8988T (cell line): Measurements from ENCODE around the gene FAAH2.
"Not testable (repeated sequence)": the region's sequence is repeated elsewhere in the genome, so short reads cannot be mapped to it uniquely, and the experiment has no call there.

Experiments used
- DNase-seq: peaks from one replicate; pipeline ENCODE4 v3.0.0; 2011

Gene FAAH2

DNA sequence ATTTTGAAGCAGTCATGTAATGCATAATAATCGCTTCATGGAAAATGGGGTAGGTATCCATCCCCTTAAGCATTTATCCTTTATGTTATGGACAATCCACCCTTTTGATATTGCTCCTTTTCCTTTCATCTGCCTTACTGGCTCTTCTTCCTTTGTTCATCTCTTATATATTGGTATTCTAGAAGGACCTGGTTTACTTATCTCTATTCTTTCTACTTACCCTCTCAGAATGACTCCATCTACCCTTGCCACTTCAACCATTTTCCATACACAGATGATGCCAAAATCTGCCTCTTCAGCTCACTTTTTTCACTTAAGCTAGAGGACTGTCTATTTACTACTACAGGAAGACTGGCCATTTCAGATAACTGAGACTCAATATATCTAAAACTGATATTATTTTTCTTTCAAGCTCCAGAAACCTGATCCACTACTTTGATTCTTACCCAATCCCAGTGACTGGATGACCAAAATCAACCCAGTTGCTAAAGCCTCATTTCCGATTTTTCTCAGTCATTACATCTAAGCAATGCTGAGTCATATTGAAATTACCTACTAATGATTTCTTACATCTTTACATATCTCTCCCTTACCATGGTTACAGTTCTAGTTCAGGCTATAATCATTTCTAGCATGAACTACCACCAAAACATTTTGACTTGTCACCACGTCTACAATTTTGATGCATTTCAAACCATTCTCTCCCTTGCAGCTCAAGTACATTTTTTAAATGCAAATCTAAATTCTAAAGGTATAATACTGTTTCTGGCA, 93.7 kb downstream of the FAAH2 start:
- DNase-seq: no peak

DNA sequence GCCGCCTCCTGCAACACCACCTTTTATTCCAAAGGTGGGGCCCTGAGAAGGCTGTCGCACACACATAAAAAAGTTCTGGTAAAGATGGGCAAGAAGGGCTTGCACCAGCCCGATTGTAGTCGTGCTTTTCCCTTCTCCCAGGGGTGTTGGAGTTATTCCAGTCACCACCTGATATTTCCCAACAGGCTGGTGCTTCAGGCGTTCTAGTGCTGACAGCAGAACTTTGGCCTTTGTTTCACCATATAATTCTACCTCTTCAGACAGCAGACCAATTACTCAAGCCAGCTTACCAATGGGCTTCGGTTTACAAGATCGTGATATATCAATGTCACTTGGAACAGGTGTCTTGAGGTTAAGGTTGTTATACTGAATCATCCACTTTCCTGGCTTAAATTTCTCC, 107.7 kb downstream of the FAAH2 start:
- DNase-seq: not testable (repeated sequence)

DNA sequence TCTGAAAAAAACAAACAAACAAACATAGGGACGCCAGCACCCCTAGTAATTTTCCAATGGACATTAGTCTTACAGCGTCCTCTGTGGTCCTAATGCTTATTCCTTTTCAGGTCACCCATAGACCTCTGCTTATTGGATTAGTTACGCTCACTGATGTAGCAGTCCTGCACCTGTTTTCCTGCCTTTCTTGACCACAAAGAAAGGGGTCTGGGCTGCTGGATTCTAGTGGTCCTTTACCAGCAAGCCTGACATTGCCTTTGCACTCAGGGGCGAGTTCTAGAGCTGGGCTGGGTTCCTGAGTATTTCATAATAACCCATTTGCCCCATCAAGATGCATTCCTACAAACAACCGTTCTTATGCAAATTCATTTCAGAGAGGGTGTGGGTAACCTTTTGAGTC, 116.7 kb downstream of the FAAH2 start:
- DNase-seq: not testable (repeated sequence)

DNA sequence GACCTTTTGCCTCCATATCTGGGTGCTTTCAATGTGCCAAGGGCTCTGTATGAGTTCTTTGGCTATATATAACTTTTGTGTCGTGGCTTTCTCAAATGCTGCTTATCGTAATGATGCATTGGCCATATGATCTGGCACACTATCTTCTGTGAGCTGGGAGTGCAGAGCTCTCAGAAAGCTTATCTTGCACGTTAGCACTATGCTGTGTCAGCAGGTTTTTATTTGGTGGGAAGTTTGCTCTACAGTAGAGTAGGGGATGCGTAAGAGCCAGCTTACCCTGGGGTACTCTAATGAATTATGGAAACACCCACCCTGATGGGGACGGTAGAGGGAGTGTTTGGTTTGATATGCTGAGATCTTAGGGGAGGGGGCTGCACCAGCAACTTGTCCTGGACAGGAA, 119.6 kb downstream of the FAAH2 start:
- no peak for DNase-seq

DNA sequence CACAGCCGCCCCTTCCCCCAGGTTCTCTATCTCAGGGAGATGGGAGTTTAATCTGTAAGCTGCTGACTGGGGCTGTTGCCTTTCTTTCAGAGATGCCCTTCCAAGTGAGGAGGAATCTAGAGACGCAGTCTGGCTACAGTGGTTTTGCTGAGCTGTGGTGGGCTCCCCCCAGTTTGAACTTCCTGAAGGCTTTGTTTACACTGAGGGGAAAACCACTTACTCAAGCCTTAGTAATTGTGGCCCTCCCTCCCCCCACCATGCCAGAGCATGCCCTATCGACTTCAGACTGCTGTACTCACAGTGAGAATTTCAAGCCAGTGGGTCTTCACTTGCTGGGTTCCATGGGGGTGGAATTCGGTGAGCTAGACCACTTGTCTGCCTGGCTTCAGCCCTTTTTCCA, 131.3 kb downstream of the FAAH2 start:
- no peak for DNase-seq

DNA sequence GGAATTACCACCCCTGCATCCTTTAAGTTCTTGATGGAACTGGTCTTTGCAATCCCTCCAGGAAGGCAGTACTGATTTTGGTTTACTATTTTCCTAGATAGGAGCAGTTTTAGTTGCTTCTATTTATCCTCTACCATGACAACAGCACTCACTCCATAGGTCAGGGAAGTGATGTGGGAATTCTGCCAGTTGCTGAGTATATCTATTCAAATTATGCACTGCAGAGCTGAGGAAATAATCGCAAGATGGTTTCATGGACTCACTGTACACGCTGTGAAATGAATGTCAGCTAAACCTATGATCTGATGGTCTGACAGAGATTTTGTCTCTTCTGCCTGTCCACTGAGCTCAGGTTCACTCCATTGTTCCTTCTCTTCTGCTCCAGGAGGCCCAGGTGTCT, 135.8 kb downstream of the FAAH2 start:
- DNase-seq: no peak

DNA sequence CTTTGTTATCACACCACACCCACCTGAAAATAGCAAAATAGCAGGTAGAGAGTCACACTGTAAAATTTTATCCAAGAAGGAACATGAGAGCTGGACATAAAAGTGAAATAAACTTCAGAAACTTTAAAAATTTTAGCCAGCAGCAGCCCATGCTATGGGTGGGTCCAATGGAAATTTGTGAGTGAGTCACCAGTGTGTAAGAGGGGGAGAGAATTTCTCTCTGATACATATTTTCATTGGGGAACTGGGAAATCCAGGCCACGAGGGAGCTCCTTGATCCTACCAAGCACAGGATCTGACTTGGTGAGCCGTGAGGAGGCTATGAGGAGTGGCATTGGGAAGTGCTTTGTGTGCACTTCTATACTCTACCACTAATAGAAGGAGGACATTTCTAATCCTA, 136.3 kb downstream of the FAAH2 start:
- DNase-seq: no peak

DNA sequence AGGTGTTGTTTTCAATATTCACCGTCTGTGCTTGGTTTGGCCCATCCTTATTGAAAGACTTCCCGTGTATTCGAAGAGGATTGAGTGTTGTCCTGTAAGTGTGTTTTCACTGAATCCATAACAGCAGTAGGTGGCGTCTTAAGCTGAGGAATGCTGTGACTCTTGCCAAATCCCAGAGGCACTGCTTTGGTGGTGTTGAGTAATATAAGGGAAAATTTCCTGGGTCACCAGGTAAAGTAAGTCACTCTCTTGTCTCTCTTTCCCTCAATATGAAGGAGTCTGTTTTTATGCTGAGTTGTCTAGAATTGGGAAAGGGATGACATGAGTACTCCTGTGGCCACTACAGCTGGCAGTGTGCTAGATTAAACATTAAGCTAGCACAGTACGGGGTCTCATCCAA, 158.6 kb downstream of the FAAH2 start:
- no peak for DNase-seq

DNA sequence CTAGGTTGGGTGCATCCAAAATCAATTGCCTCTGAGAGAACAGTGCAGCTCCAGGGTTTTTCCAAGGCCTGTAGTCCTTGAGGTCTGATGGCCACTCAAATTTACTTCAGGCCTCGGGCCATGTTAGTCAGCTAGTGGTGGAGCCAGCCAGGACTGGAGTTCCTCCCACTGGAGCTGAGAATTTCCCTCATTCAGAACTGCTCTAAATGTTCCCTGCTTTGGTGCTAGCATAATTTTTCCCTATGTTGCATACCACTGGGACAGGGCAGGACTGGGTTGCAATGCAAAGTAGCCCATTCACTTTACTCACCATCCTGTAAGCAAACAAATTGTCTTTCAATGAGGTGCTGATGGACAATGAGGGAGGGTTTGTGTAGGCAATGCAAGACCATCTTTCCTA, 159.3 kb downstream of the FAAH2 start:
- DNase-seq: no peak

DNA sequence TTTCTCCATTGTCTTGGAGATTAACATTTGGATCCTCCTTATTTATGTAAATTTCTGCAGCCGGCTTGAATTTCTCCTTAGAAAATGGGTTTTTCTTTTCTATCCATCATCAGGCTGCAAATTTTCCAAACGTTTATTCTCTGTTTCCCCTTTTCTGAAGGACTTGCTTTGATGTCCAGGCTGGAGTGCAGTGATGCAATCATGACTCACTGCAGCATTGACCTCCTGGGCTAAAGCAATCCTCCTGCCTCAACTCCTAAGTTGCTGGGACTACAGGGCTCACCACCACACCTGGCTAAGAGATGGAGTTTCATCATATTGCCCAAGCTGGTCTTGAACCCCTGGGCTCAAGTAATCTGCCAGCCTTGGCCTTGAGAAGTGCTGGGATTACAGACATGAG, 161.3 kb downstream of the FAAH2 start:
- no peak for DNase-seq

DNA sequence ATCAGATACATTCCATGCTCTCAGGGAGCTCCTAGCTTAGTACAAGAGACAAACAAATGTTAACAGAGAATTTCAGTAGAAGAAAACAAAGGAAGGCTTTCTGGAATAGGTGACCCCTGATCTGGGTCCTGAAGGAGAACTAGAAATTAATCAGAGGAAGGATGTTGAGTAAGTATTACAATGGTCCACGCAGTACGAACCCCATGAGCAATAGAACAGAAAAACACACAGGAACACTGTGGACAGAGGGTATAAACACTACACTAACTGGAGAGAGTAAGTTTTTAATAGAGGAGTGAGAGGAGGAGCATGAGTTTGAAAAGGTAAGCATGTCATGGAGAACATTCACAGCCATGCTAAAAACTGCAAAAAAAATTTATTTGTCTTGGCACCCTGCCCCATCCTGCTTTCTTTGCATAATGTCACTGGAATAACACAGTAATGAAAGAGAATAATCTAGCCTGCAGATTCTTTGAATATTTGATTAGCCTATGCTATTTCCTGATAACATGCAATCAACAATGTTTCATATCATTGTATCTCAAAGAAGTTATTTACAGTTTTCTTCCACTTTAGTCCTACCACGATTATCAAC, 165.0 kb downstream of the FAAH2 start:
- DNase-seq: no peak

DNA sequence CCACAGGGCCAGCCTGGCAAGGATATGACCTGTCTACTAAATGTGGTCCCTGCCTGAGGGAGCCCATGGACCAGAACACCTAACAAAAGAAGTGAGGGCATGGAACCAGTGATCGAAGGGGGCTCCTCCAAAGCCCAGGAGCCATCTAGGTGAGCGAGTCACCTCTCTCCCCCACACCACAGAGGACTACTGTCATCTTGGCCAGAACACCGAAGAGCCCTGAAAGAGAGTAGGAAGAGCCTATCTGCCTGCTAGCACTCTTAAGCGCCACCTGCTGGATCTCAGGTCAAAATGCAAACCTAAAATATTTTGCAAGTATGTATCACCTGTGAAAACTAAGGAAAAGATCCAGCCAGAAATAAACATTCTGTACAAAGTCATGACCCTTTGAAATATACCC, 167.4 kb downstream of the FAAH2 start:
- DNase-seq: no peak

DNA sequence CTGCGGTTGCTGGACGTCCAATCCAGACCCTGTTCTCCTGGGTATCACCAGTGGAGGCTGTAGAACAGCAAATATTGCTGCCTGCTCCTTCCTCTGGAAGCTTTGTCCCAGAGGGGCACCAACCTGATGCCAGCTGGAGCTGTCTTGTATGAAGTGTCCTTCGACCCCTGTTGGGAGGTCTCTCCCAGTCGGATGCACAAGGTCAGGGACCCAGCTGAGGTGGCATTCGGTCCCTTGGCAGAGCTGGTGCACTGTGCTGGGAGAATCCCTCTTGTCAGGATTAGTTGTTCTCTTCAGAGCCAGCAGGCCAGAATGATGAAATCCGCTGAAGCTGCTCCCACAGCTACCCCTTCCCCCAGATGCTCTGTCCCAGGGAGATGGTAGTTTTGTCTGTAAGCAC, 195.0 kb downstream of the FAAH2 start:
- DNase-seq: no peak

DNA sequence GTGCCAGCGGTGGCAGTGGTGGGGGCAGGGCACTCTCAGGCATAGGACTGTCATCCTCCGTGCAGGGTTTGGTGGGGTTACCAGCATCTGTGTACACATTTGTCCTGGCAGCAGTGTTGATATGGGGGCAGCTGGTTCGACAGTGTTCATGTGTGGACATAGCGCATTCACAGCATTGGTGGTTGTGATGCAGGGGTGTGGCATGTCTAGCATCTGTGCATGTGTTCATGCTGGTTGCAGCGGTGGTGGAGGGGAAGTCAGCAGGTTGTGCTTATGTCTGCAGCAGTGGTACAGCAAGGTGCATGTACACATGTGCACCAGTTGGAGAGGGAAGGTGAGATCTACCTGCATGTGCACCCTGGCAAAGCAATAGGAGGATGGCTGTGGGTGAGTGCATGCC, 230.0 kb downstream of the FAAH2 start:
- DNase-seq: no peak

DNA sequence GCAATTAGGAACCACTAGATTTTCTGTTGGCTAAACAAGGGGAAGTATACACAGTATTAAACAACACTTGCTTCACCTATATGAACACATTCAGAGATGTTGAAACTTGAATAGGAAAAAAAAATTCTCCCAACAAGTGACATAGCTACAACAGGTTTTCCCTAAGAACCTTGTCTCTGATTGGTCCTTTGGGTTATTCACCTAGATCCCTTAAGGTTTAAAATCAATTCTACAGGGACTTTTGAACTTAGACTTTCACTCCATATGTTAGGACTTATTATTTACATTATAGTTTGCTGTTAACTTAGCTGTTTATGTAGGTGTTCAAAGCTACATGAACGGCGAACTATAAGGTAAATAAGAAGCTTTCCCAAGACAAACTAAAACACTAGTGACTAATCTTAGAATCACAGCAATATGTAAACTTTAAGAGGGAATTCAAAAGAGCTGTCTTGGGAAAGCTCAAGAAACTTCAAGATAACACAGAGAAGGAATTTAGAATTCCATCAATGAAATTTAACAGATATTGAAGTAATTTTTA, 233.1 kb downstream of the FAAH2 start:
- no peak for DNase-seq

DNA sequence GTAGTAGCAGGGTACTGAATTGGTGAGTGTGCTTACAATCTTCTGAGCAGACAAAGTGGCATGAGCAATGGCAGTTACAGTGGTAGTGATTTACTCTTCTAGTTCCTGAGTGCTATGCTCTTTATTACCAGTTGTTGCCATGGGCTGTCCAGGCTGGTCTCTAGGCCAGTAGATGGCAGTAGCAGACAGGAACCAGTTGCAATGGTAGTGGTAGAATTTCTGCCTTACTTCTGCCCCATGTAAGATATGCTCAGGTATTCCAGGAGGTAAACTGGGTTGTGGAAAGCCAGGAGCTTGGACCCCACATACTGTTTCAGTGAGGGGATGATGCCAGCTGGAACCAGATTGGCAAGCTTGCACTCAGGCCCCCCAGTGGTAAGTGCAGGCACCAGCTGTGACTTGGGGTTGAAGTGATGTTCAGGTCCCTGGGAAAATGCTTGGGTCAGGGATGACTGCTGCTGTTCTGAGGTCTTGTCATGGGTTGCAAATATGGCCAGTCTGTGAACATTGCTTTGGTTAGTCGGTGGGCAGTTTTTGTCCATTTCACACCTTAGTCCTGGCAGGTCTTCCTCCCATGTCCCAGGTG, 242.3 kb downstream of the FAAH2 start:
- no peak for DNase-seq
